Osteocyte (in vitro differentiated cells): ENCODE data around the gene BCAN. TPM values are rescaled to one million over a fixed set of nuclear protein-coding genes. Genes with fewer than 3 reads are reported as not detected.

ENCODE experiments used
- DNase-seq: peaks from one replicate; pipeline ENCODE4 v3.0.0; 2021; ENCODE audit warnings: mixed read lengths; ENCODE audit not compliant: unreplicated experiment; ENCODE audit errors: extremely low spot score
- H3K27ac Mint-ChIP-seq: one replicate; pipeline ENCODE4 v1.8.0; 2021; ENCODE audit warnings: mild to moderate bottlenecking, mixed read lengths; ENCODE audit not compliant: unreplicated experiment
- H3K27me3 Mint-ChIP-seq: one replicate; pipeline ENCODE4 v1.8.0; 2021; ENCODE audit warnings: mixed read lengths; ENCODE audit not compliant: unreplicated experiment
- H3K36me3 Mint-ChIP-seq: one replicate; pipeline ENCODE4 v1.8.0; 2021; ENCODE audit warnings: mixed read lengths; ENCODE audit not compliant: unreplicated experiment
- H3K4me1 Mint-ChIP-seq: one replicate; pipeline ENCODE4 v1.8.0; 2021; ENCODE audit warnings: mixed read lengths; ENCODE audit not compliant: unreplicated experiment
- H3K4me3 Mint-ChIP-seq: one replicate; pipeline ENCODE4 v1.8.0; 2021; ENCODE audit warnings: mild to moderate bottlenecking, moderate library complexity, mixed read lengths; ENCODE audit not compliant: unreplicated experiment
- H3K9me3 Mint-ChIP-seq: one replicate; pipeline ENCODE4 v1.8.0; 2021; ENCODE audit warnings: mixed read lengths; ENCODE audit not compliant: unreplicated experiment
- total RNA-seq: library from RNA; stranded (reverse); gene quantifications from 2 replicates; pipeline ENCODE4 v1.2.1, GENCODE V29; 2021
- TF ChIP-seq, protein P1 (sequence below): fragments of 200-600 bp; sonication (generic); IDR thresholded peaks from 2 replicates; pipeline ENCODE4 v1.5.0; 2021; ENCODE audit warnings: antibody characterized with exemption, mild to moderate bottlenecking, moderate library complexity

The BCAN gene
- total RNA-seq, 1 donor from 2014 or later, result 0.43 TPM

DNA sequence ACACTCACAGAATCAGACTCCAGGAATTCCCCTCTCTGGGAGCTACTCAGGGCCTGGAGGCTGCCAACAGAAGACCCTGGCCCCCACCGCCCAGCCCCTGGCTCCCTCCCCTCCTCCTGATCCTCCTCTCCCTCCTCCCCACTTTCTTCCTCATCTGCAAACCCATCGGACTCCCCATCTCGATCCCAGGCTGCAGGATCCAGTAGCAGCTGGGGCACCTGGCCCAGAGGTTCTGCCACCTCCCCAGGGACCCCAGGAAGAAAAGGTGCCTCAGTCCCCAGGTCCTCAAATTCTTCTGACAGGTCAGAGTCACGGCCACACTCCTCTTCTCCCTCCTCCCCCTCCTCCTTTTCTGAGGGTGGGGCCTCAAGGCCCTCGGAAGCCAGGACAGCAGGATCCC, 27.9 kb downstream of the BCAN start:
- Mint-ChIP-seq H3K4me1 (peaks cover 40% of the 10 kb centered on the region), H3K4me3 (no peak overlapping the region), H3K27ac (no peak overlapping the region), H3K27me3 (no peaks in the 10 kb centered on the region), H3K36me3 (peaks cover 21% of the 10 kb centered on the region), H3K9me3 (no peaks in the 10 kb centered on the region)
- no peak for DNase-seq
- TF ChIP-seq, protein P1, sequence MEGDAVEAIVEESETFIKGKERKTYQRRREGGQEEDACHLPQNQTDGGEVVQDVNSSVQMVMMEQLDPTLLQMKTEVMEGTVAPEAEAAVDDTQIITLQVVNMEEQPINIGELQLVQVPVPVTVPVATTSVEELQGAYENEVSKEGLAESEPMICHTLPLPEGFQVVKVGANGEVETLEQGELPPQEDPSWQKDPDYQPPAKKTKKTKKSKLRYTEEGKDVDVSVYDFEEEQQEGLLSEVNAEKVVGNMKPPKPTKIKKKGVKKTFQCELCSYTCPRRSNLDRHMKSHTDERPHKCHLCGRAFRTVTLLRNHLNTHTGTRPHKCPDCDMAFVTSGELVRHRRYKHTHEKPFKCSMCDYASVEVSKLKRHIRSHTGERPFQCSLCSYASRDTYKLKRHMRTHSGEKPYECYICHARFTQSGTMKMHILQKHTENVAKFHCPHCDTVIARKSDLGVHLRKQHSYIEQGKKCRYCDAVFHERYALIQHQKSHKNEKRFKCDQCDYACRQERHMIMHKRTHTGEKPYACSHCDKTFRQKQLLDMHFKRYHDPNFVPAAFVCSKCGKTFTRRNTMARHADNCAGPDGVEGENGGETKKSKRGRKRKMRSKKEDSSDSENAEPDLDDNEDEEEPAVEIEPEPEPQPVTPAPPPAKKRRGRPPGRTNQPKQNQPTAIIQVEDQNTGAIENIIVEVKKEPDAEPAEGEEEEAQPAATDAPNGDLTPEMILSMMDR, result no peak

DNA sequence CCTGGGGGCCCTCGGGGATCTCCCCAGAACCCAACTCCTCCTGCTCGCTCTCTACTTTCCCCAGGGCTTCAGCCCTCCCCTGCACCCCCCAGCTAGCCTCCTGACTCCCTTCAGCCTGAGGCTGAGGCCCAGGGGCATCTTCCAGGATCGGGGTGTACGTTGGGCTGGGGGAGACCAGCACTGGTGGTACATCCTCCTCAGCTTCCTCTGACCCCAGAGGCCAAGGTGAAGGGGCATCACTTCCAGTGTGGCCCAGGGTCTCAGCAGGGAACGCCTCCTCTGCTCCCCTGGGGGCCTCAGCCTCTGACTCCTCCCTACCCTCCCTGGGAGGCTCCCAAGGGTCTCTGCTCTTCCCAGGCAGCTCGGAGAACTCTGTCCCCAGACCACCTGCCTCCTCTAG, 28.4 kb downstream of the BCAN start:
- Mint-ChIP-seq H3K4me1 (peaks cover 41% of the 10 kb centered on the region), H3K27ac (no peak overlapping the region), H3K27me3 (no peaks in the 10 kb centered on the region), H3K36me3 (peaks cover 21% of the 10 kb centered on the region), H3K9me3 (no peaks in the 10 kb centered on the region), H3K4me3 (no peak overlapping the region)
- no peak for DNase-seq
- TF ChIP-seq, protein P1, result no peak

DNA sequence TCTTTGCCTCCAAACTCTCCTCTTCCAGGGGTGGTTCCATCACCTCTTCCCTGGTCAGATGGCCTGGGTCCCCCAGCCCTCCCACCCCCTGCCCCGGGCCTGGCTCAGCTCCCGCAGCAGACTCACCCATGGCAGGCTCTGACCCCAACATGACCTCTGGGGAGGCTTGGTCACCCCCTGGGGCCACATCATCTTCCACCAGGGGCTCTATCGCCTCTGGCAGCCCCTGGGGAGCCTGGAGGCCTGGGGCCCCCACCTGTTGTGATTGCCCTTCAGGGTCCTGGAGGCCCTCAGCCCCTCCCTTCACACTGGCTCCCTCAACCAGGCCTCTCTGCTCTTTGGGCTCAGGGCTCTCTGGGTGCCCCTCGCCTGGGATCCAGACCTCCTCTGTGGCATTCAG, 28.9 kb downstream of the BCAN start:
- Mint-ChIP-seq H3K4me1 (peaks cover 41% of the 10 kb centered on the region), H3K4me3 (no peak overlapping the region), H3K27ac (no peak overlapping the region), H3K27me3 (no peaks in the 10 kb centered on the region), H3K36me3 (peaks cover 21% of the 10 kb centered on the region), H3K9me3 (no peaks in the 10 kb centered on the region)
- TF ChIP-seq, protein P1, result no peak
- no peak for DNase-seq

DNA sequence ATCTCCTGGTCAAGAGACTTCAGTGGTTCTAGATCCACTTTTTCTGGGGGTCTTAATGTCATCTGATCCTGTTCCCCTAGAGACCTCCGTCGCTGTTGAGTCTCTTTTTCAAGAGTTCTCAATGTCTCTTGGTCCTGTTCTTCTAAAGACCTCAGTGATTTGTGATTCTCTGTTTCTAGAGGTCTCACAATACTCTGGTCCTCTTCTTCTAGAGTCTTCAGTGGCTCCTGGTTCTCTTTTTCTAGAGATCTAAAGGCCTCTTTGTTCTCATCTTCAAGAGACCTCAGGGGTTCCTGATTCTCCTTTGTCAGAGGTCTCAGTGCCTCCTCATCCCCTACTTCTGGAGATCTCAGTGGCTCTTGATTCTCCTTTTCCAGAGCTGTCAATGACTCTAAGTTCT, 29.9 kb downstream of the BCAN start:
- TF ChIP-seq, protein P1, result no peak
- H3K27ac Mint-ChIP-seq, result no peak overlapping the region
- H3K27me3 Mint-ChIP-seq, result no peaks in the 10 kb centered on the region
- peaks cover 42% of the 10 kb centered on the region for H3K4me1 Mint-ChIP-seq
- no peak overlapping the region for H3K4me3 Mint-ChIP-seq
- DNase-seq, result no peak
- peaks cover 21% of the 10 kb centered on the region for H3K36me3 Mint-ChIP-seq
- H3K9me3 Mint-ChIP-seq, result no peaks in the 10 kb centered on the region

DNA sequence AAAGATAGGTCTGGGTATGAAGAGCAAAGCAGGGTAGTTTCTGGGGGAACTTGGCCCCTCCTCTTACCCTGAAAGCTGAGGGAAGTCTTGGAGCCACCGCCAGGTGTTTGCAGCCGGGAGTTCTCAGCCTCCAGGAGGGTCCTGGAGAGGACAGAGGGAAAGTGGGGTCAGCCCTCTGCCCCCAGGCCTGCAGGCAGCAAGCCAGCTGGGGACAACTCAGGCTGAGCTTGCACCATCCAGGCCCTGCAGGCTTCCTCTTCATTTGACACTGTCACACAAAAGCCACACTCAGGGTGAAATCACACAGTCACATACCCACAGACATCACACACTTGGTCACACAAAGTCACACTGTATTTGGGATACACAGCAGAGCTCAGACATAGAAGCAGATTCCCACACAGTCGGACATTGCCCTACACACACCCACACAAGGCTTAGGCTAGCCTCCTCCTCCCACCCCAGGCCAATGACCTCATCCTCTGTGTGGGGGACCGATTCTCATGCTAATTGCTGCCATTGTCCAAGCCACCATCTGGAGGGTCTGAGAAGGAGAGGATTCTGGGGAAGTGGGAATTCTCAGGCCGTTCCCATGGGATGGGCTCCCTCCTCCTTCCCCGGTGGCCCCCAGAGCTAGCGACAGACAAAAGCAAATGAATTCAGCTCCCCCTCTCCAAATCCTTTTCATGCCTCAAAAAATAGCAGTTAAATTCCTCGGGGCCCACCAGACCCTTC, 31.6 kb downstream of the BCAN start:
- no peak overlapping the region for H3K4me3 Mint-ChIP-seq
- H3K9me3 Mint-ChIP-seq, result no peaks in the 10 kb centered on the region
- no peak for DNase-seq
- TF ChIP-seq, protein P1, result no peak
- H3K36me3 Mint-ChIP-seq, result peaks cover 21% of the 10 kb centered on the region
- H3K27ac Mint-ChIP-seq, result peak overlapping the region; percentile 45
- peaks cover 3% of the 10 kb centered on the region for H3K27me3 Mint-ChIP-seq
- peaks cover 45% of the 10 kb centered on the region for H3K4me1 Mint-ChIP-seq
